Adrenal gland (tissue), 12 donors: ENCODE results near the gene RNF41. TPM values are rescaled to one million over a fixed set of nuclear protein-coding genes. Genes with fewer than 3 reads are reported as not detected.
A peak's percentile ranks its signal among the peaks of the same experiment; 100 is the strongest.
"Not testable (repeated sequence)": the region's sequence is repeated elsewhere in the genome, so short reads cannot be mapped to it uniquely, and the experiment has no call there.

Experiments used
- DNase-seq, 7 donors: peaks; one replicate each; pipeline ENCODE4 v3.0.0-alpha.2; 2019 to 2020
- H3K27ac ChIP-seq, 5 donors: fragments of 200-600 bp; sonication (generic) in 4 of 5; 1 replicate in 3 of 5; 2 replicates in 2 of 5; pipeline versions ENCODE4 v1.5.1 to v1.8.0; 2016 to 2020; ENCODE audit warnings: mild to moderate bottlenecking in 1 of 5
- H3K27me3 ChIP-seq: fragments of 200-600 bp; 2 replicates; pipeline ENCODE4 v1.8.0; 2021
- H3K36me3 ChIP-seq, 2 donors: fragments of 200-600 bp; replicated peaks in 1 of 2; 1 replicate in 1 of 2; 2 replicates in 1 of 2; pipeline versions ENCODE4 v1.5.1 to v1.8.0; 2018 to 2022
- H3K4me1 ChIP-seq, 2 donors: fragments of 200-600 bp; replicated peaks in 1 of 2; 1 replicate in 1 of 2; 2 replicates in 1 of 2; pipeline versions ENCODE4 v1.5.1 to v1.8.0; 2018 to 2021
- H3K4me3 ChIP-seq, 4 donors: fragments of 200-600 bp; sonication (generic) in 3 of 4; one replicate each; pipeline ENCODE4 v1.5.1; 2016 to 2018
- H3K9me3 ChIP-seq, 3 donors: fragments of 200-600 bp; sonication (generic) in 1 of 3; replicated peaks in 1 of 3; 1 replicate in 2 of 3; 2 replicates in 1 of 3; pipeline versions ENCODE4 v1.5.1 to v1.8.0; 2016 to 2021
- POLR2A ChIP-seq, 2 donors: fragments of 450-650 bp; IDR thresholded peaks; one replicate each; pipeline ENCODE4 v1.6.1; 2017; ENCODE audit warnings: antibody characterized with exemption in 2 of 2, mild to moderate bottlenecking in 2 of 2, moderate library complexity in 1 of 2
- WGBS, 4 donors: extraction: QIAGEN DNeasy Blood & Tissue Kit in 2 of 4; methylation state at CpG; one replicate each; pipeline versions ENCODE4 v1.1.5 to v1.1.7; 2013 to 2017; 5-methylcytosine and 5-hydroxymethylcytosine counted together
- intact Hi-C, 2 donors: fragments of 100-400 bp; cut with DNase I; formaldehyde crosslinking; loops; one replicate each; pipeline versions ENCODE4 v1.14.1 to v1.15.0; 2022 to 2023
- polyA plus RNA-seq, 3 donors: library from polyadenylated mRNA; stranded (reverse); fragments of 200-250 nt in 2 of 3; fragments of 350-450 nt in 1 of 3; fragmentation: Illumina TruSeq in 1 of 3; extraction: RNeasy Lipid Tissue Mini Kit (QIAGEN cat#74804) in 1 of 3; gene quantifications; one replicate each; pipeline ENCODE4 v1.2.3, GENCODE V29; 2013 to 2014
- total RNA-seq, 9 donors: library from RNA; depleted of rRNA in 4 of 9; stranded (reverse); fragments of >200 nt in 4 of 9; fragments of 120-200 nt in 1 of 9; fragmentation: NEBNext Ultra II Directional in 1 of 9; extraction: Animal tissue kit (Norgen Biotek cat#: 25700) in 1 of 9; gene quantifications; one replicate each; pipeline versions ENCODE4 v1.1.0 to v1.2.4, GENCODE V29; 2013 to 2023
- TF ChIP-seq, protein P1 (sequence below), 6 experiments: fragments of 450-650 bp in 4 of 6; fragments of 200-600 bp in 2 of 6; sonication (generic) in 1 of 6; IDR thresholded peaks; 1 replicate in 5 of 6; 2 replicates in 1 of 6; pipeline versions ENCODE4 v1.5.1 to v1.8.0; 2016 to 2021; ENCODE audit warnings: antibody characterized with exemption in 6 of 6, mild to moderate bottlenecking in 2 of 6, moderate library complexity in 1 of 6
- donor health status: healthy with polysubstance abuse.
- donor health status: Bipolar disorder and iron deficiency.
- donor health status: DM: yes; HTN: yes; CAD: no.
- donor health status: DM: no; HTN: no; CAD: no.
- donor health status: DM: no; HTN: no; CAD: no.
- donor health status: DM: yes; HTN: yes; CAD: no.

The RNF41 gene
- total and polyA plus RNA-seq, 12 donors: 13.0 to 90.6 (median 50.8) TPM

DNA sequence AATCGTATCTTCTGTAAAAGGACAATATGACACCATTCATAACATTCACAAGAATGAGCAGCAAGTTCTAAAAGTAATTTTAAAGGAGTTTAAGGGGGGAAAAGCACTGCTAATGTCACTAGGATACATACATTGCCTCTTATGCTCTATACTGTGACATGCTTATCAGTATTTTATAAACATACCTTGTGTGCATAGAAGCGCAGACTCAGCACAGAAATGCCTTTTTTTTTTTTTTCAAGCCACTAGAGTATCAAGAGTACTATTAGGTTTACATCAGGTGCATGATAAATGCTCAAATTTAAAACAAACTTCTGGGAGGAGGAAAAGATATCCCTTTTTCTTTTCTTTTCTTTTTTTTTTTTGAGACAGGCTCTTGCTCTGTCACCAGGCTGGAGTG is 18.9 kb downstream of the RNF41 start:
- H3K4me1 ChIP-seq: peaks cover 0 to 6% of the 10 kb centered on the region in 2 donors
- H3K27me3 ChIP-seq: no peaks in the 10 kb centered on the region
- no peak overlapping the region for H3K4me3 ChIP-seq
- no peaks in the 10 kb centered on the region for H3K9me3 ChIP-seq
- H3K27ac ChIP-seq: no peak overlapping the region
- TF ChIP-seq, protein P1, sequence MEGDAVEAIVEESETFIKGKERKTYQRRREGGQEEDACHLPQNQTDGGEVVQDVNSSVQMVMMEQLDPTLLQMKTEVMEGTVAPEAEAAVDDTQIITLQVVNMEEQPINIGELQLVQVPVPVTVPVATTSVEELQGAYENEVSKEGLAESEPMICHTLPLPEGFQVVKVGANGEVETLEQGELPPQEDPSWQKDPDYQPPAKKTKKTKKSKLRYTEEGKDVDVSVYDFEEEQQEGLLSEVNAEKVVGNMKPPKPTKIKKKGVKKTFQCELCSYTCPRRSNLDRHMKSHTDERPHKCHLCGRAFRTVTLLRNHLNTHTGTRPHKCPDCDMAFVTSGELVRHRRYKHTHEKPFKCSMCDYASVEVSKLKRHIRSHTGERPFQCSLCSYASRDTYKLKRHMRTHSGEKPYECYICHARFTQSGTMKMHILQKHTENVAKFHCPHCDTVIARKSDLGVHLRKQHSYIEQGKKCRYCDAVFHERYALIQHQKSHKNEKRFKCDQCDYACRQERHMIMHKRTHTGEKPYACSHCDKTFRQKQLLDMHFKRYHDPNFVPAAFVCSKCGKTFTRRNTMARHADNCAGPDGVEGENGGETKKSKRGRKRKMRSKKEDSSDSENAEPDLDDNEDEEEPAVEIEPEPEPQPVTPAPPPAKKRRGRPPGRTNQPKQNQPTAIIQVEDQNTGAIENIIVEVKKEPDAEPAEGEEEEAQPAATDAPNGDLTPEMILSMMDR (IDR thresholded peaks at IDR 0.05): no peak
- no peak for TF ChIP-seq POLR2A (IDR thresholded peaks at IDR 0.05)
- no peak for DNase-seq
- peaks cover 0 to 31% of the 10 kb centered on the region in 2 donors for H3K36me3 ChIP-seq
- intact Hi-C loops: no loop called here
- WGBS, 4 donors: 50 to 74% (median 62%) methylated on average over 2 of the region's 2 CpGs

DNA sequence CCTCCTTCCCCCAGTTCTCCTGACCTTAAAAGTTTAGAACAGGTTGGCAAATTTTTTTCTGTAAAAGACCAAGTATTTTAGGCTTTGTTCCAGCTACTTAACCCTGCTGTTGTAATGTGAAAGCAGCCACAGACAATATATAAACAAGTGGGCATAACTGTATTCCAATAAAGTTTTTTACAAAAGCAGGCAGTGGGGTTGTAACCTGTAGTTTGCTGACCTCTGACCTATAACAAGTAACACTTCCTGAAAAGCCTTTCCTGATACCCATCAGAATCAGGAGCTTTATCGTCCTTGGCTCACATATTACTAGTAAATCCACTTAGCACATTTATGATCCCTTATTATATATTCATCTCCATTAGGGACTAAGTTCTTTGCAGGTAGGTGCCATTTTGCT is 19.4 kb downstream of the RNF41 start:
- TF ChIP-seq, protein P1 (IDR thresholded peaks at IDR 0.05): no peak
- no peak for TF ChIP-seq POLR2A (IDR thresholded peaks at IDR 0.05)
- WGBS, 4 donors: 7 to 35% (median 30%) methylated on average over 1 of the region's 1 CpG
- intact Hi-C loops: no loop called here
- H3K27ac ChIP-seq: peak overlapping the region in 1 of 5 donors; percentile 3
- H3K9me3 ChIP-seq: no peaks in the 10 kb centered on the region
- peaks cover 0 to 6% of the 10 kb centered on the region in 2 donors for H3K4me1 ChIP-seq
- no peak for DNase-seq
- no peaks in the 10 kb centered on the region for H3K27me3 ChIP-seq
- H3K4me3 ChIP-seq: no peak overlapping the region
- H3K36me3 ChIP-seq: peaks cover 0 to 27% of the 10 kb centered on the region in 2 donors

DNA sequence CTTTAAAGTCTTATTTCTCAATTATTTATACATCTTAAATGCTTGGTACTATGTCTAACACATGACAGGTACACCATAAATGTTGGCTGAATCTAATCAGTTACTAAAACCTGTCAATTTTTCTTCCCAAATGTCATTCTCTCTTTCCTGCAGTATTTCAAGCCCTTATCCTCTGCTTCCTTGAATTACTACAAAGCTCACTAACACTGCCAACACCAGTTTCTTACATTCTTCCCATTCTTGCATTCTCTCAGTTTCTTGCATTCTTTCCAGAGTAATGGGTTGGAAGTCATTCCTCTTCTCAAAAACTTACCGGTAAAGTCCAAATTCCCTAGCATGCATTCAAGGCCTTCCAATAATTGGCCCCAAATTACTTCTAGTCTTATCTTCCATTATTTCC is 22.9 kb downstream of the RNF41 start:
- no peak for DNase-seq
- 17 to 58% (median 45%) methylated on average over 1 of the region's 1 CpG for WGBS, 4 donors
- Histone ChIP-seq H3K4me1 (peaks cover 0 to 6% of the 10 kb centered on the region in 2 donors), H3K27me3 (no peaks in the 10 kb centered on the region), H3K36me3 (no peaks in the 10 kb centered on the region), H3K9me3 (no peaks in the 10 kb centered on the region), H3K4me3 (no peak overlapping the region), H3K27ac (no peak overlapping the region)
- no peak for TF ChIP-seq POLR2A (IDR thresholded peaks at IDR 0.05)
- TF ChIP-seq, protein P1 (IDR thresholded peaks at IDR 0.05): no peak
- intact Hi-C loops: no loop called here

DNA sequence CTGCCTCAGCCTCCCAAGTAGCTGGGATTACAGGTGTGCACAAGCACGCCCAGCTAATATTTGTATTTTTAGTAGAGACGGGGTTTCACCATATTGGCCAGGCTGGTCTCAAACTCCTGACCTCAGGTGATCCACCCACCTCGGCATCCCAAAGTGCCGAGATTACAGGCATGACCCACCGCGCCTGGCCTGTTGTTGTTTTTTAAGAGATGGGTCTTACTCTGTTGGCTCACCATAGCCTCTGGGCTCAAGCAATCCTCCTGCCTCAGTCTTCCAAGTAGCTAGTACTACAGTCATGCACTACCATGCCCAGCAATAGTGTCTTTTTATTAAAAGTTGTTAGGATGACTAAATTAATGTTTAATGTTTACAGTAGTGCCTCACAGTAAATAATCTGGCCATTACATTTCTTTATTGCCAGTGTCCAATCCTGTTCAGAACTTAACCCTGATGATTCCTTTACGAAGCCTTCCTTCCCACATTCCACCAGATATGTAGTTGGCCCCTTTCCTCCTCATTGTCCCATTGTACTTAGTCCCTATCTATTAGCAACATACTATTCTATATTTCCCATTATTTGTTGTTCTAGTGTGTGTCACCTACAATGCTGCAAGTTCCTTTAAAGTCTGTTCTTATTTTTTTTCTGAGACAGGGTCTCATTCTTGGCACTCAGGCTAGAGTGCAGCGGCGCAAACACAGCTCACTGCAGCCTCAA is 23.6 kb downstream of the RNF41 start:
- Histone ChIP-seq H3K4me1 (peaks cover 0 to 6% of the 10 kb centered on the region in 2 donors), H3K27me3 (no peaks in the 10 kb centered on the region), H3K4me3 (no peak overlapping the region), H3K36me3 (no peaks in the 10 kb centered on the region), H3K9me3 (no peaks in the 10 kb centered on the region), H3K27ac (no peak overlapping the region)
- intact Hi-C loops: no loop called here
- DNase-seq: no peak
- no peak for TF ChIP-seq POLR2A (IDR thresholded peaks at IDR 0.05)
- WGBS, 4 donors: 81 to 92% (median 85%) methylated on average over 9 of the region's 9 CpGs

DNA sequence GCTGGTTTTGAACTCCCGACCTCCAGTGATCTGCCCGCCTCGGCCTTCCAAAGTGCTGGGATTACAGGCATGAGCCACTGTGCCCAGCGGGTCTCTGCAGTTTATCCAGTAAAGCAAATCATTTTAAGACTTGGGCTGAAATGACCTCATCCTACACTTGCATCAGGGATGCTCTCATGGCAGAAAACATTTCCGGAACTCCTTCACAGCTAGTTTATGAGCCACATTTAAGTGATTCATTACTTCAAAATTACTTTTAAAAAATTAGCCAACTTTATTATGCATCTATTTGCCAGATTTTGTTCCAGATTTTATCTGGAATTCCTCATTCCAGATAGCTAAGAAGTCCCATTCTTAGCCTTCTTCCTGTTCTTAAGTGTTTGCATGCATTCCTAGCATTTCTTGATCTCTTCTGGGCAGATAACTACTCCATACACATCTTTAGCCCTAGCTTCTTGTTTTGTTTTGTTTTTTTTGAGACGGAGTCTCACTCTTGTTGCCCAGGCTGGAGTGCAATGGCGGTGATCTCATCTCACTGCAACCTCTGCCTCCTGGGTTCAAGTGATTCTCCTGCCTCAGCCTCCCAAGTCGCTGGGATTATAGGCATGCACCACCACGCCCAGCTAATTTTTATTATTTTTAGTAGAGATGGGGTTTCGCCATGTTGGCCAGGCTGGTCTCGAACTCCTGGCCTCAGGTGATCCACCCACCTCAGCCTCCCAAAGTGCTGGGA is 24.7 kb downstream of the RNF41 start:
- H3K4me3 ChIP-seq, intact Hi-C loops, H3K36me3 ChIP-seq, DNase-seq, H3K9me3 ChIP-seq, H3K4me1 ChIP-seq, H3K27me3 ChIP-seq: not testable (repeated sequence)
- 57 to 72% (median 68%) methylated on average over 11 of the region's 11 CpGs for WGBS, 4 donors
- H3K27ac ChIP-seq: peak overlapping the region in 2 of 5 donors; percentile 38 to 61
